GM19452 (cell line): Measurements from ENCODE around the gene SHLD2.
"Not testable (repeated sequence)": the region's sequence is repeated elsewhere in the genome, so short reads cannot be mapped to it uniquely, and the experiment has no call there.

ENCODE experiments used
- ATAC-seq: cut with Tn5 transposase; IDR thresholded peaks from one replicate; pipeline ENCODE4 v1.9.1; 2021; ENCODE audit not compliant: unreplicated experiment

SHLD2 gene

GRCh38 chr10:87094373-87095235 lies at the start of gene SHLD2, which contains the start of gene GLUD1:
TSS of gene SHLD2 (plus strand) at chr10:87095206. CDS start at chr10:87151355, 56,149 bp downstream.
TSS of gene GLUD1 (minus strand) at chr10:87094843. CDS start at chr10:87094769, 74 bp downstream.
- peak; percentile 57 for ATAC-seq

GRCh38 chr10:87045434-87045938 lies 49.5 kb upstream of the SHLD2 start:
- no peak for ATAC-seq

GRCh38 chr10:87053111-87053510 lies 41.9 kb upstream of the SHLD2 start:
- no peak for ATAC-seq

- ATAC-seq = no peak
Measured at GRCh38 chr10:87053577-87054181, 41.3 kb upstream of the SHLD2 start.

- ATAC-seq = peak; percentile 54
Measured at GRCh38 chr10:87054373-87055295, 40.4 kb upstream of the SHLD2 start.

- no peak for ATAC-seq
Measured at GRCh38 chr10:87058171-87058570, 36.8 kb upstream of the SHLD2 start.

GRCh38 chr10:87059401-87059800 lies 35.6 kb upstream of the SHLD2 start:
- ATAC-seq = no peak

GRCh38 chr10:87060280-87060928 lies 34.6 kb upstream of the SHLD2 start:
- no peak for ATAC-seq

GRCh38 chr10:87064651-87065050 lies 30.4 kb upstream of the SHLD2 start:
- ATAC-seq = no peak

GRCh38 chr10:87066178-87066577 lies 28.8 kb upstream of the SHLD2 start:
- ATAC-seq = no peak

GRCh38 chr10:87066865-87067264 lies 28.1 kb upstream of the SHLD2 start:
- ATAC-seq = no peak

- no peak for ATAC-seq
Measured at GRCh38 chr10:87068281-87068680, 26.7 kb upstream of the SHLD2 start.

- ATAC-seq = no peak
Measured at GRCh38 chr10:87072449-87072848, 22.6 kb upstream of the SHLD2 start.

GRCh38 chr10:87076421-87076820 lies 18.6 kb upstream of the SHLD2 start:
- ATAC-seq = not testable (repeated sequence)

- no peak for ATAC-seq
Measured at GRCh38 chr10:87079106-87079836, 15.7 kb upstream of the SHLD2 start.

GRCh38 chr10:87080621-87081020 lies 14.4 kb upstream of the SHLD2 start:
- ATAC-seq = not testable (repeated sequence)

GRCh38 chr10:87081574-87081973 lies 13.4 kb upstream of the SHLD2 start:
- not testable (repeated sequence) for ATAC-seq

- ATAC-seq = not testable (repeated sequence)
Measured at GRCh38 chr10:87082219-87082618, 12.8 kb upstream of the SHLD2 start.

GRCh38 chr10:87083576-87084290 lies 11.3 kb upstream of the SHLD2 start:
- not testable (repeated sequence) for ATAC-seq
